PC-9 (cell line): ENCODE results near the gene MRPS5. TPM values are rescaled to one million over a fixed set of nuclear protein-coding genes. Genes with fewer than 3 reads are reported as not detected.

Experiments used
- BruUV-seq: library from RNA; stranded (reverse); fragments of 400-500 nt; replicated peaks from 2 replicates; lab custom pipeline; 2021; lab: Mats Ljungman, UMichigan
- CTCF ChIA-PET: fragments of 300-600 bp; sonication (Branson Sonifier 250); formaldehyde crosslinking; loops from one replicate; lab custom pipeline; 2022; ENCODE audit warnings: antibody characterized with exemption; lab: Charles Lee
- POLR2A ChIA-PET: fragments of 300-600 bp; sonication (Branson Sonifier 250); formaldehyde crosslinking; loops from one replicate; lab custom pipeline; 2022; ENCODE audit warnings: antibody characterized with exemption; ENCODE audit not compliant: unreplicated experiment; lab: Charles Lee
- DNase-seq, 2 experiments: peaks; one replicate each; pipeline versions ENCODE4 v3.0.0 to v3.0.0-alpha.2; 2015 to 2022; ENCODE audit warnings: mixed read lengths in 1 of 2
- H2AFZ ChIP-seq: fragments of 200-600 bp; sonication (generic); 2 replicates; pipeline ENCODE4 v1.8.1; 2017; ENCODE audit warnings: antibody characterized with exemption
- H3F3A ChIP-seq: fragments of 200-600 bp; sonication (generic); 2 replicates; pipeline ENCODE4 v1.8.1; 2017; ENCODE audit warnings: antibody characterized with exemption, mild to moderate bottlenecking, low read depth; ENCODE audit not compliant: insufficient read depth
- H3K27ac ChIP-seq: fragments of 200-600 bp; sonication (generic); 2 replicates; pipeline ENCODE4 v1.6.1; 2016; ENCODE audit warnings: mixed run types
- H3K27me3 ChIP-seq: fragments of 200-600 bp; sonication (generic); 2 replicates; pipeline ENCODE4 v1.6.1; 2016; ENCODE audit warnings: low read depth, mixed run types; ENCODE audit not compliant: insufficient read depth
- H3K36me3 ChIP-seq: fragments of 200-600 bp; sonication (generic); 2 replicates; pipeline ENCODE4 v1.6.1; 2016; ENCODE audit warnings: low read depth, mixed run types
- H3K4me1 ChIP-seq: fragments of 200-600 bp; sonication (generic); replicated peaks from 2 replicates; pipeline ENCODE4 v1.6.1; 2016; ENCODE audit warnings: mixed run types; ENCODE audit not compliant: insufficient read depth
- H3K4me2 ChIP-seq: fragments of 200-600 bp; sonication (generic); 2 replicates; pipeline ENCODE4 v1.6.1; 2017; ENCODE audit warnings: mixed run types
- H3K4me3 ChIP-seq: fragments of 200-600 bp; sonication (generic); 2 replicates; pipeline ENCODE4 v1.6.1; 2016; ENCODE audit warnings: mixed run types
- H3K79me2 ChIP-seq: fragments of 200-600 bp; sonication (generic); 2 replicates; pipeline ENCODE4 v1.6.1; 2017; ENCODE audit warnings: low read depth, mixed run types
- H3K9me2 ChIP-seq: fragments of 200-600 bp; sonication (generic); 2 replicates; pipeline ENCODE4 v1.8.1; 2017; ENCODE audit warnings: mild to moderate bottlenecking; ENCODE audit not compliant: insufficient read depth
- H3K9me3 ChIP-seq: fragments of 200-600 bp; sonication (generic); 2 replicates; pipeline ENCODE4 v1.8.1; 2016; ENCODE audit warnings: low read depth; ENCODE audit not compliant: insufficient read depth
- H4K20me1 ChIP-seq: fragments of 200-600 bp; sonication (generic); 2 replicates; pipeline ENCODE4 v1.8.1; 2017; ENCODE audit not compliant: insufficient read depth
- EZH2 ChIP-seq: fragments of 200-600 bp; sonication (generic); IDR thresholded peaks from 2 replicates; pipeline ENCODE4 v1.8.0; 2017; ENCODE audit warnings: antibody characterized with exemption, low read depth
- intact Hi-C: fragments of 100-400 bp; cut with micrococcal nuclease; formaldehyde crosslinking; loops from one replicate; pipeline ENCODE4 v1.10.0; 2022; ENCODE audit not compliant: unreplicated experiment
- total RNA-seq: library from RNA; stranded (reverse); gene quantifications from 2 replicates; pipeline ENCODE4 v1.2.3, GENCODE V29; 2021
- TF ChIP-seq, protein P1 (sequence below): fragments of 200-600 bp; sonication (generic); conservative IDR thresholded peaks from 2 replicates; pipeline ENCODE4 v1.6.1; 2017; ENCODE audit warnings: mixed run types, antibody characterized with exemption, mild to moderate bottlenecking, moderate library complexity

The MRPS5 gene
- total RNA-seq, 1 experiment from 2014 or later: 69.0 TPM

- intact Hi-C loops: no loop called here
- no peak overlapping the region for H3K27ac ChIP-seq
- no peaks in the 10 kb centered on the region for H4K20me1 ChIP-seq
- ChIA-PET POLR2A (no interaction called here), CTCF (interaction anchor here (0.6 to 5.8 kb wide), 3 partner anchors 11 to 52 kb away, joined by 3 to 62 read pairs (median 3); no protein-coding TSS in a partner anchor)
- no peak overlapping the region for H3K4me3 ChIP-seq
- BruUV-seq: no TSS peak
- H3K9me2 ChIP-seq: no peaks in the 10 kb centered on the region
- peak in 1 of 2 experiments; percentile 29 for DNase-seq
- peaks cover 24% of the 10 kb centered on the region for H3F3A ChIP-seq
- TF ChIP-seq EZH2: no peak
- TF ChIP-seq, protein P1, sequence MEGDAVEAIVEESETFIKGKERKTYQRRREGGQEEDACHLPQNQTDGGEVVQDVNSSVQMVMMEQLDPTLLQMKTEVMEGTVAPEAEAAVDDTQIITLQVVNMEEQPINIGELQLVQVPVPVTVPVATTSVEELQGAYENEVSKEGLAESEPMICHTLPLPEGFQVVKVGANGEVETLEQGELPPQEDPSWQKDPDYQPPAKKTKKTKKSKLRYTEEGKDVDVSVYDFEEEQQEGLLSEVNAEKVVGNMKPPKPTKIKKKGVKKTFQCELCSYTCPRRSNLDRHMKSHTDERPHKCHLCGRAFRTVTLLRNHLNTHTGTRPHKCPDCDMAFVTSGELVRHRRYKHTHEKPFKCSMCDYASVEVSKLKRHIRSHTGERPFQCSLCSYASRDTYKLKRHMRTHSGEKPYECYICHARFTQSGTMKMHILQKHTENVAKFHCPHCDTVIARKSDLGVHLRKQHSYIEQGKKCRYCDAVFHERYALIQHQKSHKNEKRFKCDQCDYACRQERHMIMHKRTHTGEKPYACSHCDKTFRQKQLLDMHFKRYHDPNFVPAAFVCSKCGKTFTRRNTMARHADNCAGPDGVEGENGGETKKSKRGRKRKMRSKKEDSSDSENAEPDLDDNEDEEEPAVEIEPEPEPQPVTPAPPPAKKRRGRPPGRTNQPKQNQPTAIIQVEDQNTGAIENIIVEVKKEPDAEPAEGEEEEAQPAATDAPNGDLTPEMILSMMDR: no peak
- H2AFZ ChIP-seq: no peak overlapping the region
- no peak overlapping the region for H3K4me2 ChIP-seq
- peaks cover 28% of the 10 kb centered on the region for H3K4me1 ChIP-seq
- no peaks in the 10 kb centered on the region for H3K79me2 ChIP-seq
- no peaks in the 10 kb centered on the region for H3K36me3 ChIP-seq
- H3K27me3 ChIP-seq: no peaks in the 10 kb centered on the region
- no peaks in the 10 kb centered on the region for H3K9me3 ChIP-seq
These were observed 46.8 kb downstream of the MRPS5 start for GRCh38 chr2:95074663-95075439.

GRCh38 chr2:95073856-95074662, 47.5 kb downstream of the MRPS5 start:
- Histone ChIP-seq H3K4me1 (peaks cover 28% of the 10 kb centered on the region), H3K79me2 (no peaks in the 10 kb centered on the region), H3F3A (peaks cover 22% of the 10 kb centered on the region), H4K20me1 (no peaks in the 10 kb centered on the region), H2AFZ (no peak overlapping the region), H3K9me3 (no peaks in the 10 kb centered on the region), H3K27me3 (no peaks in the 10 kb centered on the region), H3K36me3 (no peaks in the 10 kb centered on the region), H3K27ac (no peak overlapping the region), H3K4me3 (no peak overlapping the region), H3K9me2 (no peaks in the 10 kb centered on the region), H3K4me2 (no peak overlapping the region)
- TF ChIP-seq, protein P1: no peak
- TF ChIP-seq EZH2: no peak
- intact Hi-C loops: no loop called here
- BruUV-seq: no TSS peak
- CTCF ChIA-PET: interaction anchor here (0.6 to 1.5 kb wide), 4 partner anchors 10 to 51 kb away, joined by 3 to 4 read pairs (median 3); no protein-coding TSS in a partner anchor
- POLR2A ChIA-PET: no interaction called here
- peak in 1 of 2 experiments; percentile 34 for DNase-seq

- CTCF ChIA-PET: interaction anchor here (1.4 kb wide), 1 partner anchor 49 kb away, joined by 4 read pairs; no protein-coding TSS in a partner anchor
These were observed 49.2 kb downstream of the MRPS5 start for GRCh38 chr2:95072424-95072823.

More at GRCh38 chr2:95072424-95072823, 49.2 kb downstream of the MRPS5 start:
- no peaks in the 10 kb centered on the region for H3K27me3 ChIP-seq
- no peaks in the 10 kb centered on the region for H3K9me2 ChIP-seq
- H3K27ac ChIP-seq: no peak overlapping the region
- no peak overlapping the region for H3K4me3 ChIP-seq
- no peaks in the 10 kb centered on the region for H3K9me3 ChIP-seq
- H3K36me3 ChIP-seq: no peaks in the 10 kb centered on the region
- intact Hi-C loops: no loop called here
- no TSS peak for BruUV-seq
- TF ChIP-seq, protein P1: no peak
- no peak for TF ChIP-seq EZH2
- POLR2A ChIA-PET: no interaction called here
- peak in 1 of 2 experiments; percentile 28 for DNase-seq
- H4K20me1 ChIP-seq: no peaks in the 10 kb centered on the region
- no peak overlapping the region for H3K4me2 ChIP-seq
- H2AFZ ChIP-seq: no peak overlapping the region
- peaks cover 10% of the 10 kb centered on the region; the same call in 1 of the 2 replicates for H3F3A ChIP-seq
- H3K4me1 ChIP-seq: peaks cover 24% of the 10 kb centered on the region
- no peaks in the 10 kb centered on the region for H3K79me2 ChIP-seq
